Occipital lobe (tissue), 2 donors: ENCODE measurements around the gene TTC7B. TPM values are rescaled to one million over a fixed set of nuclear protein-coding genes. Genes with fewer than 3 reads are reported as not detected.

Experiments used
- DNase-seq: peaks from one replicate; lab custom pipeline; 2025; lab: John Stamatoyannopoulos, UW
- total RNA-seq: library from RNA; depleted of rRNA; stranded (reverse); fragments of >200 nt; gene quantifications from one replicate; pipeline ENCODE4 v1.2.3, GENCODE V29; 2014

The TTC7B gene
- total RNA-seq, 1 donor from 2014 or later, result 23.2 TPM

GRCh38 chr14:90621201-90621600 is 195.0 kb downstream of the TTC7B start:
- DNase-seq, result no peak

- DNase-seq, result no peak
These were observed 195.6 kb downstream of the TTC7B start for GRCh38 chr14:90620568-90621077.

GRCh38 chr14:90619911-90620310 is 196.3 kb downstream of the TTC7B start:
- DNase-seq, result no peak

GRCh38 chr14:90617961-90618360 is 198.3 kb downstream of the TTC7B start:
- DNase-seq, result no peak

- DNase-seq, result no peak
These were observed 199.3 kb downstream of the TTC7B start for GRCh38 chr14:90616881-90617280.

- no peak for DNase-seq
These were observed 199.9 kb downstream of the TTC7B start for GRCh38 chr14:90616313-90616712.

- no peak for DNase-seq
These were observed 200.6 kb downstream of the TTC7B start for GRCh38 chr14:90615517-90616060.

GRCh38 chr14:90614696-90615516 is 201.3 kb downstream of the TTC7B start:
- no peak for DNase-seq

- DNase-seq, result no peak
These were observed 202.2 kb downstream of the TTC7B start for GRCh38 chr14:90613997-90614396.

- no peak for DNase-seq
These were observed 202.8 kb downstream of the TTC7B start for GRCh38 chr14:90613453-90613852.

GRCh38 chr14:90612801-90613200 is 203.4 kb downstream of the TTC7B start:
- DNase-seq, result no peak

- no peak for DNase-seq
These were observed 204.3 kb downstream of the TTC7B start for GRCh38 chr14:90611936-90612335.

- no peak for DNase-seq
These were observed 204.7 kb downstream of the TTC7B start for GRCh38 chr14:90611501-90611900.

GRCh38 chr14:90610346-90611040 is 205.7 kb downstream of the TTC7B start:
- no peak for DNase-seq

- DNase-seq, result no peak
These were observed 206.9 kb downstream of the TTC7B start for GRCh38 chr14:90609376-90609775.

GRCh38 chr14:90608929-90609341 is 207.3 kb downstream of the TTC7B start:
- DNase-seq, result no peak

- no peak for DNase-seq
These were observed 207.9 kb downstream of the TTC7B start for GRCh38 chr14:90608281-90608680.

GRCh38 chr14:90607141-90607540 is 209.1 kb downstream of the TTC7B start:
- no peak for DNase-seq

GRCh38 chr14:90606434-90606833 is 209.8 kb downstream of the TTC7B start:
- no peak for DNase-seq

- no peak for DNase-seq
These were observed 210.8 kb downstream of the TTC7B start for GRCh38 chr14:90605430-90605829.

- no peak for DNase-seq
These were observed 211.9 kb downstream of the TTC7B start for GRCh38 chr14:90604356-90604755.

GRCh38 chr14:90603841-90604240 is 212.4 kb downstream of the TTC7B start:
- DNase-seq, result no peak
